OCI-M2 (cell line): ENCODE data around the gene RMI2.
"Not testable (repeated sequence)": the region's sequence is repeated elsewhere in the genome, so short reads cannot be mapped to it uniquely, and the experiment has no call there.

ENCODE experiments used
- DNase-seq: peaks from one replicate; lab custom pipeline; 2025; ENCODE audit not compliant: unreplicated experiment; lab: John Stamatoyannopoulos, UW

The RMI2 gene

DNA sequence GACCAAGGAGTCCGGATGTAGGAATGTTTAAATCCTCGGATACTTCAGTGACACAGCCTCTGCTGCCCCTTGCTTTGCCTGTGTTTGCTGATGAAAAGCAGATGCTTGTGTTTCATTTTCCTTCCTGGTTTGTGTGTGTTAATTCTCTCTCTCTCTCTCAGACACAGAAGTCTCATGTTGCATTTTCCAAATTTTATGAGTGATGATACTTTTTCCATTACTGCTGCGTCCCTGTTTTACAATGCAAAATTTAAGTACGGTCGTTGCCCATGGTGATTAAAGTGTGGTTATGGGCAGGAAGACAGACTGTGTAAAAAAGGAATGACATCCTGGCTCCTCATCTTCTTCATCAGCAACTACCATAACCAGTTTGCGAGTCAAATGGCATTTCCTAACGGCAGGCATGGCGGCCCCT is 5.7 kb downstream of the RMI2 start:
- DNase-seq, result no peak

DNA sequence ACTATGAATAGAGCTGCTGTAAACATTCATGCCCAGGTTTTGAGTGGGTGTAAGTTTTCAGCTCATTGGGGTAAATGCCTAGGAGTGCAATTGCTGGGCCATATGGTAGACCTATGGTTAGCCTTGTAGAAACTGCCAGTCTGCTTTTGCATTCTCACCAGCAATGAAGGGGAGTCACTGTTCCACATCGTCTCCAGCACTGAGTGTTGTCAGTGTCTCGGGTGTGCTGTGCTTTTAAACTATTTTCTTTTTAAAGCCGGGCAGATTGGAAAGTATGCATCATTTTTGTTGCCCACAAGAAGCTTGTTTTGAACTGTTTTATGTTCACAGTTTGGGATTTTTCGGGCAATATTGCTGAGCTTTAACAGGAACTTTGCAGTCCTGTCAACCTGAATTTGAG is 7.9 kb downstream of the RMI2 start:
- DNase-seq, result no peak

DNA sequence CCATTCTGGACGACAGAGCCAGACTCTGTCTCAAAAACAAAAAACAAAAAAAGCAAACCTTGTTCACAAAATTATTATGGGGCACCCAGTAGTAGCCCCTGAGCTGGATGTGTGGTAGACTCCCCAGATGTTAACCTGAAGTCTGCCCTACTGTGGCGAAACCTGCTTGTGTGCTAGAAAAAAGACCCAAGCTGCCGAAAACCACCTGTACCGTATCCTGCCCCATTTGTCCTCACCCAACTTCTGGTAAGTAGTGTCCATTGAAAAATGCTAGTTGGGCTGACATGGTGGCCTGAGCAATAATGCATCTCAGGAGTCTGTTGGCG is 9.1 kb downstream of the RMI2 start:
- no peak for DNase-seq

- DNase-seq, result no peak
Observed at GRCh38 chr16:11354733-11355574, 9.7 kb downstream of the RMI2 start.

GRCh38 chr16:11355862-11356261 is 10.6 kb downstream of the RMI2 start:
- no peak for DNase-seq

- no peak for DNase-seq
Observed at GRCh38 chr16:11356573-11357331, 11.5 kb downstream of the RMI2 start.

- DNase-seq, result no peak
Observed at GRCh38 chr16:11358531-11358930, 13.3 kb downstream of the RMI2 start.

DNA sequence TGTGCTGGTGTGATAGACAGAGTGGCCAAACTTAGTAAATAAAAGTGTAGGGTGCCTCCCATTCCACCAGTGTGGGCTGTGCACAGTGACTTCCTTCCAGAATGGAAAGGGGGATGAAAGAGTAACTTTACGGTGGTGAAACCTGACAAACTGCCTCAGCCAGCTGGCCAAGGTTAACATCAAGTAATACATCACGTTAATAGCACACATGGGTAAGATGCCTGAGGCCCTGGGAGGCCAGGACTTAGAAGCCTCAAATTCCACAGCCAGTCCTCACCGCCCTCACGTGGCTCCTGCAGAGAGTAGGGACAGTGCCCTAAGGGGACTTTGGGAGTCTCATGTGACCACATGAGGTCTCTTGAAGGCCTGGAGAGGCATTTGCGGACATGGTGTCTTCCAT is 14.1 kb downstream of the RMI2 start:
- DNase-seq, result no peak

- DNase-seq, result no peak
Observed at GRCh38 chr16:11360641-11361373, 15.5 kb downstream of the RMI2 start.

DNA sequence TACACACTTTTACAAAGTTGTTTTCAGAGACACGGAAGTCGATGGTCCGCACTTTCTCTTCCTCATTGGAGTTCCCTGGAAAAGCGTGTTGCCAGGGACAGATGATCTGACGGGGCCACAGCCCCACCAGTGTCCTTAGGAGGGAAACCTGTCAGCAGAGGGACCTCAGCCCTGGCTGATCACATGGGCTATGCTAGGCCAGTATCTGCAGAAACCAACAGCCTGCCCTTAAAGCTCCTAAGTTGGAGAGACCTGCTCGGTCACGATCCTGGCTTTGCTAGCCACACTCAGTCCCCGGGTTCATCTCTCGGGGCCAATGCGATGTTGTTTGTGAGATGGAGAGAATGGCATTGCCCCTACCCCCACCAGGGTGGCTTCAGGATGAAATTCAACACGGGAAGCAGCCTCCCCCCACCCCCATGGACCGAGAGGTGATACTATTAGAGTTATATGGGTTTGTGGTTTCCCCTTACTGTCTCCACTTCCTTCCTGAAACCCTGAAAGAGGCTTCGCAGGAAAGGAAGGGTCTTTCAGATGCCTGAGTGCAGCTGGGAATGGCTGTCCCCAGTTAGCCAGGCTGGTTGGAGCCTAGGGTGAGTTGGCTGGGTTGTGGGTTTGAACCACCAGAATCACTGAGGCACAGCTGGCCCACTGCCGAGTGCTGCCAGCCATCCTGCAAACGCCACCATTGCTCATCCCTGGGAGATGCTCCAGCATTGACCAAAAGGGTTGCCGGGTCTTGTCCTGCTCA is 16.6 kb downstream of the RMI2 start:
- no peak for DNase-seq

GRCh38 chr16:11363927-11364258 is 18.6 kb downstream of the RMI2 start:
- no peak for DNase-seq

DNA sequence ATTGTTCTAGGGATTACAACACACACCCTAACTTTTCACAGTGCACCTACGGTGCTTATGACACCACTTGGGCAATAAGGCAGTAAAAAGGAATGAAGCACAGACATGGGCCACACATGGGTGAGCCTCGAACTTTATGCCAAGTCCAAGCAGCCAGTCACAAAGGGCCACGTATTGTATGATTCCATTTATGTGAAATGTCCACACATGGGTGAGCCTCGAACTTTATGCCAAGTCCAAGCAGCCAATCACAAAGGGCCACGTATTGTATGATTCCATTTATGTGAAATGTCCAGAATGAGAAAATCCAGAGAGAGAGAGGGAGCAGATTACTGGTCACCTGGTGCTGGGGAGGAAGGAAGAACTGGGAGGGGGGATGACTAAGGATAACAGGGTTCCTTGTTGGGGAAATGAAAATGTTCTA is 22.2 kb downstream of the RMI2 start:
- DNase-seq, result no peak

DNA sequence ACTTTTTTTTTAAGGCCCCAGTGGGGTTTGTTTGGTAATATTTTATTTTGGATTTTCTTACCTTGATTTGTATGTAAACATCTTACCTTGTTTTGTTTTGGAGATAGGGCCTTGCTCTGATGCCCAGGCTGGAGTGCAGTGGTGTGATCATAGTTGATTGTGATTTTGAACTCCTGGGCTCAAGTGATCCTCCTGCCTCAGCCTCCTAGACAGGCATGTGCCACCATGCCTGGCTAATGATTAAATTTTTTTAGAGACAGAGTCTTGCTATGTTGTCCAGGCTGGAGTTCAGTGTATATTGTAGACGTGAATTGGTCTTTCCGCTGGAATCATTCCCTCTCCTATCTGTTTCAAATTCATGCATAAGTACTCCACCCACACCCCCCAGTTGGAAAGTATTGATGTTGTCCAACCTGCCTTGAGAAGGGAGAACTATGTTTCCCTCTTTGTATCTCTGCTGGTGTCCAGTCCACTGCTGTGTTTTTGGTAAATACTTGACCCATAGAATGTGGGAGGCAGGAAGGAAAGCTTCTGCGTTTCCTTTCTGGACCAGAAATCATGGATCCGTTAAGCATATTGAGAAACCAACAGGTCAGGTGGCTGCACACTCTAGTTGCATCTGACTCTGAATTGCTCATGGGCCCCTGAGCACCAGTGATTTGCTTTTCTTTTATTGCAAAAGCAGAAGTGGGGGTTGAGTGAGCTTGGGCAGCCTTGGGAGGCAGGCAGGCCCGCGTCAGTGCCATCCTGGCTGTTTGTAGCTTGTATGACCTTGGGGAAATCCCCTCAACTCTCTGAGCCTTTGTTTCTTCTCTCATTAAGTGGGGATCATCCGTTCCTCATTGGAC is 25.0 kb downstream of the RMI2 start:
- no peak for DNase-seq

DNA sequence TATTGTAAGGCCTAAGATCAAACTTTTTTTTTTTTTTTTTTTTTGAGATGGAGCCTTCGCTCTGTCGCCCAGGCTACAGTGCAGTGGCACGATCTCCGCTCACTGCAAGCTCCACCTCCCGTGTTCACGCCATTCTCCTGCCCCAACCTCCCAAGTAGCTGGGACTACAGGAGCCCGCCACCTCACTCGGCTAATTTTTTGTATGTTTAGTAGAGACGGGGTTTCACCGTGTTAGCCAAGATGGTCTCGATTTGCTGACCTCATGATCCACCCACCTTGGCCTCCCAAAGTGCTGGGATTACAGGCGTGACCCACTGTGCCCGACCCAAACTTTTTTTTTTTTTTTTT is 25.6 kb downstream of the RMI2 start:
- not testable (repeated sequence) for DNase-seq

DNA sequence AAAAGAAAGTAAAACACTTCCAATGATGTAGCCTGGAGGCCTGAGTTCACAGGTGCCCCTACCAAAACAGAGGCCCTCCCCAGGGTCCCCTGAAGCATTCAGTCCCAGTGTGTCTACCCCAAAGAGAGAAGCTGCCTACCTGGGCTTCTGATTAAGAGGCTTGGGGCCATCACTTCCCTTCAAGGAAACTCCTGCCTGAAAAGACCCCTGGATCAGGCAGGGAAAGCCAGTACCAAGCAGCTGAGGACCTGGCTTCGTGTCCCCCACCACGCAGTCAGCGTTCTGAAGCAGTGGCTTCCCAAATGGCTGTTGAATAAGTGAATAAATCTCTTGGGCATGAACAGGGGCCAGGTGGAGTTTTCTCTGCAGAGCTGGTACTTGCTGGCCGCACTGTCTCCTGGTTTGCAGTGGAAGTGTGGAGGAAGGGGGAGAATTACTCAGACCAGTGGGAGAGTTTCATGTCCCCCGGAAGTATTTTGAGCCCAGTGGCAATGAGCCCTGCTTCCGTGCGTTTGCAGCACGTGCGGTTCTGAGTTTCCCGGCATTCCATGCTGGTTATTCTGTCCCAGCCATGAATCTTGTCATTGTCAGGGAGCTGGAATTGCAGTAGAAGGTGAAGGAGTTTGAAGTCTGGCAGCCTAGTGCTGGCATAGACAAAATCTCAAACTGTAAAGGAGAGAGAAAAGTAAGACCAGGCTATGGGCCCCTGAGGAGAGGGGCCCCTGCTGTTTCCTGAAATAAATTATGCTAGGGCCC is 27.0 kb downstream of the RMI2 start:
- no peak for DNase-seq

DNA sequence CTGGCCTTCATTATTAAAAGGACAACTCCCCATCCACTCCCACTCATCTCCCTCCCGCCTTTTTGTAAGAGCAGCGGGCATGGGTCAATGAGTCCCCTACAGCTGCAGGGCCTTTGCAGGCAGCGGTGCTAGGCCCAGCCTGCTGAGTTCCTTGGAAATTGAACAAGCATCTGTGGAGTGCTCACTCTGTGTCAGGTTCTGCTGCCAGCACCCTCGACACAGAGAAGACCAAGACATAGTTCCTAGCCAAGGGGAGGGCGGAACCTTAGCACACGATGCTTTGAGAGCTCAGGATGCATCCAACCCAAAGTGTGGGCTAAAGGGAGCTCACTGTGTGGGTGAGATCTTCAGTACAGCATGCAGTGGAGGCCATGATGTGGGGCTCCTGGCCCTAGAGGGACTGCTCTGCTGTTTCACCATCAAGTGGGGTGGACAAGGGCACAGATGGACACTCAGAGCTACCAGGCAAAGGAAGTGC is 27.6 kb downstream of the RMI2 start:
- no peak for DNase-seq

DNA sequence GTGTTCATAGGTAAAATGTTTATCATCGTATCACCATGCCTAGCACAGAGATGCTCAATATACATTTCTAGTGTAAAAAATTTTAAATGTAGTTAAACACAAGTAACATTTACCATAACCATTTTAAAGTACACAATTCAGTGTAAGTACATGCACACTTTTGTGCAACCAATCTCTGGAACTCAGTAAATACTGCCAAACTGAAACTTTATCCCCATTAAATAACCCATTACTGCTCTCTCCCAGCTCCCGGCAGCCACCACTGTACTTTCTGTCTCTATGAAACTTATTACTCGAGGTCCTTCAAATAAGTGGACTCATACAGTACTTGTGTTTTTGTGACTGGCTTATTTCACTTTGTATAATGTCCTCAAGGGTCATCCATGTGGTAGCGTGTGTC is 29.0 kb downstream of the RMI2 start:
- DNase-seq, result no peak

GRCh38 chr16:11377154-11377553 is 31.9 kb downstream of the RMI2 start:
- DNase-seq, result no peak

DNA sequence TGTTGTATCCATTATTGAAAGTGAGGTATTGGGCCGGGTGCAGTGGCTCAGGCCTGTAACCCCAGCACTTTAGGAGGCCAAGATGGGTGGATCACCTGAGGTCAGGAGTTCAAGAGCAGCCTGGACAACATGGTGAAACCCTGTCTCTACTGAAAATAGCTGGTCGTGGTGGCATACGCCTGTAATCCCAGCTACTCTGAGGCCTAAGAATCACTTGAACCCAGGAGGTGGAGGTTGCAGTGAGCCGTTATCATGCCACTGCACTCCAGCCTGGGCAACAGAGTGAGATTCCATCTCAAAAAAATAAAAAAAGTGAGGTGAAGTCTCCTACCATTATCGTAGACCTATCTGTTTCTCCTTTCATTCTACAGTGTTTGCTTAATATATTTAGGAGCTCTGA is 33.7 kb downstream of the RMI2 start:
- not testable (repeated sequence) for DNase-seq

DNA sequence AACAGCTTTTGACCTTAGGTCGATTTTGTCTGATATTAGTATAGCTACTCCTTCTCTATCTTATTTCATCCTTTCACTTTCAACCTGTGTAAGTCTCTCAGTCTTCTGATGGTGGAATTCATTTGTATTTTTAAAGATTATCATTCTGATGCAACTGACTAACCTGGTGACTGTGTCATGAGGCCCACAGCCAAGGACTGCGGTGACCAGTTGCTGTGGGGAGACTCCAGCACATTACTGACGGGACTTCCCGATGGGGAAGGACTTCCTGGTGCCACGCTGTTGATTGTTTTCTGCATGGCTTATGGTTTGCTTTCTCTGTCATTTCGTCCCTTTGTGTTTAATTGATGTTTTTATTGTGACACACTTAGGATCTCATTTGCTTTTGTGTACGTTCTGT is 34.2 kb downstream of the RMI2 start:
- no peak for DNase-seq
